ENCODE results near the gene GALNTL6. TPM values are rescaled to one million over a fixed set of nuclear protein-coding genes. Genes with fewer than 3 reads are reported as not detected.
A peak's percentile ranks its signal among the peaks of the same experiment; 100 is the strongest.

The GALNTL6 gene
- total and polyA plus RNA-seq, 2 donors from 2014 or later: 0.60 TPM; not detected in 1

DNA sequence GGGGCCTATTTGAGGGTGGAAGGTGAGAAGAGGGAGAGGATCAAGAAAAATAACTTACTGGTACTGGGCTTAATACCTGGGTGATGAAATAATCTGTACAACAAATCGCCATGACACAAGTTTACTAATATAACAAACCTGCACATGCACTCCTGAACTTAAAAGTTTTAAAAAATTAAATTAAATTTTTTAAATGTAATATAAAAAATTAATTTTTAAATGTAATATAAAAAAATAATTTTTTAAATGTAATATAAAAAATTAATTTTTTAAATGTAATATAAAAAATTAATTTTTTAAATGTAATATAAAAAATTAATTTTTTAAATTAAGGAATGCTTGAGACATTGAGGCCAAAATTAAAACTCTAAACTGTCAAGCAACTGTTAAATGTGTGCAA lies 1231.1 kb downstream of the GALNTL6 start:
- no peaks in the 10 kb centered on the region for H3K9me3 ChIP-seq (ENCODE audit: control insufficient read depth in 2 of 3, insufficient read depth in 1 of 3, low read length in 3 of 3)
- H3K4me3 ChIP-seq (ENCODE audit: low read length in 3 of 3): no peak overlapping the region
- no peaks in the 10 kb centered on the region for H3K27me3 ChIP-seq (ENCODE audit: control insufficient read depth, insufficient read depth, low read length)
- intact Hi-C loops (cut with DNase I): no loop called here
- no peak overlapping the region for H3K27ac ChIP-seq (ENCODE audit: low read depth in 2 of 2, low read length in 2 of 2)
- no peaks in the 10 kb centered on the region for H3K36me3 ChIP-seq (ENCODE audit: control insufficient read depth in 2 of 3, insufficient read depth in 3 of 3, low read length in 3 of 3)
- FAIRE-seq (peak; percentile 99), DNase-seq (no peak)
- H3K4me1 ChIP-seq (ENCODE audit: control insufficient read depth in 2 of 3, insufficient read depth in 2 of 3, low read depth in 1 of 3, low read length in 3 of 3): peaks cover 0 to 4% (median 0%) of the 10 kb centered on the region in 3 donors
- H3K9ac ChIP-seq (ENCODE audit: low read length in 3 of 3): no peak overlapping the region
- no peak for TF ChIP-seq CTCF (IDR thresholded peaks at IDR 0.05; ENCODE audit: borderline replicate concordance, extremely low read depth, insufficient read depth)

DNA sequence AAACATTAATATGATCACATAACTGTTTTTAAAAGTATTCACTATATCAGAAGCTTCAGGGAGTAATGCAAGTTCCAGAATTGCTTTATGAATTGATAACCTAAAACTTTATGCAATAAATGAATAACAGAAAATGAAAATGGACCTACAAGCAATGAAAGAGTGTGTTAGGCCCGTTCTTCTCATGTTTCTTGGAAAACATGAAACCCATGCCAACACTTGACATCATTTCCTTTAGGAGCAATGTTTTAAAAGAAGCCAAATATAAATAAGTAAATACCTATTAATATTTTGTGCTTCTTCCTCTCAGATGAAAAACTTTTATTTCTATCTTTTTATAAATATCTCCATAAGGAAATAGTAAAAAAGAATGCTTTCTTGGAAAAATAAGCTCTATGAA lies 1232.4 kb downstream of the GALNTL6 start:
- H3K9ac ChIP-seq (ENCODE audit: low read length in 3 of 3): no peak overlapping the region
- no peak for FAIRE-seq
- no peaks in the 10 kb centered on the region for H3K9me3 ChIP-seq (ENCODE audit: control insufficient read depth in 2 of 3, insufficient read depth in 1 of 3, low read length in 3 of 3)
- TF ChIP-seq CTCF (IDR thresholded peaks at IDR 0.05; ENCODE audit: borderline replicate concordance, extremely low read depth, insufficient read depth): no peak
- DNase-seq: no peak
- intact Hi-C loops (cut with DNase I): no loop called here
- H3K27me3 ChIP-seq (ENCODE audit: control insufficient read depth, insufficient read depth, low read length): no peaks in the 10 kb centered on the region
- H3K27ac ChIP-seq (ENCODE audit: low read depth in 2 of 2, low read length in 2 of 2): no peak overlapping the region
- no peak overlapping the region for H3K4me3 ChIP-seq (ENCODE audit: low read length in 3 of 3)
- H3K36me3 ChIP-seq (ENCODE audit: control insufficient read depth in 2 of 3, insufficient read depth in 3 of 3, low read length in 3 of 3): no peaks in the 10 kb centered on the region
- no peaks in the 10 kb centered on the region for H3K4me1 ChIP-seq (ENCODE audit: control insufficient read depth in 2 of 3, insufficient read depth in 2 of 3, low read depth in 1 of 3, low read length in 3 of 3)

GRCh38 chr4:173046144-173046543 lies 1232.9 kb downstream of the GALNTL6 start:
- H3K4me1 ChIP-seq (ENCODE audit: control insufficient read depth in 2 of 3, insufficient read depth in 2 of 3, low read depth in 1 of 3, low read length in 3 of 3): no peaks in the 10 kb centered on the region
- H3K36me3 ChIP-seq (ENCODE audit: control insufficient read depth in 2 of 3, insufficient read depth in 3 of 3, low read length in 3 of 3): no peaks in the 10 kb centered on the region
- intact Hi-C loops (cut with DNase I): no loop called here
- H3K27me3 ChIP-seq (ENCODE audit: control insufficient read depth, insufficient read depth, low read length): no peaks in the 10 kb centered on the region
- FAIRE-seq (no peak), DNase-seq (no peak)
- H3K27ac ChIP-seq (ENCODE audit: low read depth in 2 of 2, low read length in 2 of 2): no peak overlapping the region
- H3K9me3 ChIP-seq (ENCODE audit: control insufficient read depth in 2 of 3, insufficient read depth in 1 of 3, low read length in 3 of 3): no peaks in the 10 kb centered on the region
- H3K4me3 ChIP-seq (ENCODE audit: low read length in 3 of 3): no peak overlapping the region
- TF ChIP-seq CTCF (IDR thresholded peaks at IDR 0.05; ENCODE audit: borderline replicate concordance, extremely low read depth, insufficient read depth): no peak
- no peak overlapping the region for H3K9ac ChIP-seq (ENCODE audit: low read length in 3 of 3)

DNA sequence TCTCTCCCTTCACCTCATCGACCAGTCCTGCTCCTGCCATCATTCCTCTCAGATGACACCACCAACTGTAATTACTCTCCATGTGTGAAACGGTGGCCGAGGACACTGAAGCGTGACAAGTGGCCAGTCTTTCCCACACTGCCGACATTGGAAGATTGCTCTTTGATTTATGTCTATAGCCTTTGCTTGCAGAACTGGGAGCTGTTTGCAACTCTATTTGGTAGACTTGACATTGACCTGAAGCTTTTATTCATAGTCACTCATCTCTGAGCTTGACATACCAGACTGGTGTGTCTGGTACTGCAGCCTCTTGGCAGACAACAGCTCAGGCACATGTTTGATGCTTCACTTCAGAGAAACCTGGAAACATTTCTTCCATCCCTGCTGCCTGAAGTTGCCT lies 1233.6 kb downstream of the GALNTL6 start:
- Histone ChIP-seq H3K27ac (ENCODE audit: low read depth in 2 of 2, low read length in 2 of 2) (no peak overlapping the region), H3K27me3 (ENCODE audit: control insufficient read depth, insufficient read depth, low read length) (no peaks in the 10 kb centered on the region), H3K36me3 (ENCODE audit: control insufficient read depth in 2 of 3, insufficient read depth in 3 of 3, low read length in 3 of 3) (no peaks in the 10 kb centered on the region), H3K4me1 (ENCODE audit: control insufficient read depth in 2 of 3, insufficient read depth in 2 of 3, low read depth in 1 of 3, low read length in 3 of 3) (no peaks in the 10 kb centered on the region), H3K9ac (ENCODE audit: low read length in 3 of 3) (no peak overlapping the region), H3K4me3 (ENCODE audit: low read length in 3 of 3) (no peak overlapping the region), H3K9me3 (ENCODE audit: control insufficient read depth in 2 of 3, insufficient read depth in 1 of 3, low read length in 3 of 3) (no peaks in the 10 kb centered on the region)
- FAIRE-seq (no peak), DNase-seq (peak in 4 of 5 donors; percentile 81 to 94 (median 88))
- intact Hi-C loops (cut with DNase I): no loop called here
- TF ChIP-seq CTCF (IDR thresholded peaks at IDR 0.05; ENCODE audit: borderline replicate concordance, extremely low read depth, insufficient read depth): no peak

All from kidney (tissue), 14 donors.